NCI-H510A treated with DMSO at 0.1 percent for 48 hours (cell line): ENCODE data around the gene ARPC5.

Experiments used
- DNase-seq: peaks from one replicate; lab custom pipeline; 2025; lab: John Stamatoyannopoulos, UW

ARPC5 gene

DNA sequence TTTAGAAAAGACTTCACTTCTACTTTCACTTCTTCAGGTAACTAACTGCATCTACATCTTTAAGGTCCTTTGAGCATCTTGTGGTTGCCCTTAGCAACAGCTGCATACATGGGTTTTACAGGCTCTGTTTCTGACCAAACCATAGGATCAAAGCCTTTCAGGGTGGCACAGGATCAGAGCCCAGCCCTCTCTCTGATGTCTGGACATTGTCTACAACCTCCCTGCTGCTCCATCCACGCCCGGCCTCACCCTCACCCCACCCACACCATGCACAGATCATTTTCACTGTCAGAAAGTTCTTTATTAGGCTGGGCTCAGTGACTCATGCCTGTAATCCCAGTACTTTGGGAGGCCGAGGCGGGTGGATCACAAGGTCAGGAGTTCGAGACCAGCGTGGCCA, 50.5 kb downstream of the ARPC5 start:
- DNase-seq, result no peak

DNA sequence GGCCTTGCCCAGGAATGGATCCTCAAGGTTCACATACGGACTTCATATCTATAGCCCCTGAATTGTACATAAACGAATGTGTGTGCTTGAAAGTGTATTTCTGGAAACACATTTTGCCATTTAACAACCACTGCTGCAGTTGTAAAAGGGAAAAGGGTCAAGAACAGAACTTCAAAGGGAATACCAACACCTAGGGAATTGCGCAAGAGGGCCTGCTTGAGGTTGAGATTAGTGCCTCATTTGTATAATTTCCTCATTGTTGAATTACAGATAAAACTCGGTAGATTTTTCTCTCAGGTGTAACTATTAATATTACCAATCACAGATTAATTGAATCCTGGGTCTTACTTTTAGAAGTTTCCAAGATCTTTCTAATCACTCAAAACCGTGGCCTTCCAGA, 51.4 kb downstream of the ARPC5 start:
- no peak for DNase-seq

DNA sequence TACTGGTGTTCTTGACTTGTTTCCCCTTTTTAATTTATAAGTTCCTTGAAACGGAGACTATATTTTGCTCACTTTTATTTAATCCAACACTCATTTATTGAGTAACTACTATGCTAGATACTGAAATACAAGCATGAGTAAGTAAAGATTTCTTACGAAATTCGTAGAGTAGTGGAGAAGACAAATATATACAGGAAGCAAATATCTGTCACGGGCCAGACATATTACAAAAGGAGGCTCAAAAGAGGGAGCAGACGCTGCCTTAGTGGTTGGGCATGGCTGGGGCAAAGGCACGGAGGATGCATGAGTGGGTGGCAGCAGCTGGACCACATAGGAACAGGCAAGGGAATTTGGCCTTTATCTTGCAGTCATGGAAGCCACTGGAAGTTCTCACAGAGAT, 52.1 kb downstream of the ARPC5 start:
- no peak for DNase-seq

DNA sequence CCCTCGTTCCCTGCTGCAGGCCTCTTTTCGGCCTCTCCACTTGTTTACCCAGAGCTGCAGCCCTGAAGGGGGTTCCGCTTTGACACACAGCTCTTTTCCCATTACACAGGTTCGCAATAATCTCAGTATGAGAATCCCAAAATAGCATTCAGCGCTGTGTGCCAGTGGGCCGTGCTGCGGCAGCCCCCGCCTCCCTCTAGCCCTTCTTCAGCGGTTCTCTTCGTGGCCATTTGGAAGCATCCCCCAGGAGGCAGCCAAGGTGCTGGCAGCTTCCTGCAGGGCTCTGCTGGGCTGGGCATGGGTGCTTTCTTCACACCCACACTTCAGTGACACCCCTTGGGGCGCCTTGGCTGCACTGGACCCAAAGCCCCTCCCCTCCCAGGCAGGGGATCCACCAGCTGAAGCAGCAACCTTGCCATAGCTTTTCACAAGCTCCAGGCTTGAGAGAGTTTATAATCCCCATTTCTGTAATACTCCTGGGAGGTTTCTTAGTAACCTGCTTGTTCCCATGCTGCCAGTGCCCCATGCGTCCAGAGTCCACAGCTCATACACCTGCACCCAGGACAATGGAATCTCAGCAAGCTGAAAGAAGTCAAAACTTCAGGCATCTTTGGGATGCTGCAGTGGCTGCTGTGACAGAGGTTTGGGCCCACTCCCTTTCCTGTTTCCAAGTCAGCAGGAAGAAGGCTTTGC, 53.4 kb downstream of the ARPC5 start:
- DNase-seq, result no peak

DNA sequence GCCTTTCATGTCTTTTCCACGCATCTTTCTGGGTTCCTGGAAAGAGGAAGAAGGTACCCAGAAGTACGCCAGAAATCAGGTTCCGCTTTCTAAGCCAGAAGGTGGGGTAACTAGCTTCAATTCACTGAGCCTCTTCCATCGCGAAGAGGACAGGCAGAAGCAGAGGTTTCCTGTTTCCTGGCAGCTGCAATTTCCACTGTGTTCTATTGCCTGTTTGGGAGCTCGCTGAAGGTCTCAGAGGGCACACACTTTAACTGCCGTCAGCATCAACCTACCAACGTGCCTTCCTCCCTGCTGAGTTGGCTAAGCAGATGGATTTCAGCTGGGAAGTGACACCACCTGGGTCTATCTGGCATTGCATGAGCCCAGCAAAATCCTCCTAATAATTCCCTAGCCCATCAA, 55.3 kb downstream of the ARPC5 start:
- peak; percentile 40 for DNase-seq

DNA sequence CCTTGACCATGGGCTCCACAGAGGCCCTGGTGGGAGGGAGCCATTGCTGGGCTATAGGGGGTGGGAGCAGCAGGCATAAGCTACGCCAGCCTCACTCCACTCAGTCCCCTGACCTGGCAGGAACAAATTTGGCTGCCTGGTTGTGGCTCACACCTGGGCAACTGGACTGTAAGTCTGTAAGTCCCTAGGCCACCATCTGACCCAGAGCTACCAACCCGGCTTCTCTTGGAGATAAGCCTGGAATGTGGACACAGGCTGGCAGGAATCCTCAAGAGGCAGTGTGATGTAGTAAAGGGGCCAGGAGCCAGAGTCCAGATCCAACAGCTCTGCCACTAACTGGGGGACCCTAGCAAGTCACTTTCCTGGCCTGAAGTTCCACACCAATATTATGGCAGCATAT, 56.7 kb downstream of the ARPC5 start:
- DNase-seq, result no peak

DNA sequence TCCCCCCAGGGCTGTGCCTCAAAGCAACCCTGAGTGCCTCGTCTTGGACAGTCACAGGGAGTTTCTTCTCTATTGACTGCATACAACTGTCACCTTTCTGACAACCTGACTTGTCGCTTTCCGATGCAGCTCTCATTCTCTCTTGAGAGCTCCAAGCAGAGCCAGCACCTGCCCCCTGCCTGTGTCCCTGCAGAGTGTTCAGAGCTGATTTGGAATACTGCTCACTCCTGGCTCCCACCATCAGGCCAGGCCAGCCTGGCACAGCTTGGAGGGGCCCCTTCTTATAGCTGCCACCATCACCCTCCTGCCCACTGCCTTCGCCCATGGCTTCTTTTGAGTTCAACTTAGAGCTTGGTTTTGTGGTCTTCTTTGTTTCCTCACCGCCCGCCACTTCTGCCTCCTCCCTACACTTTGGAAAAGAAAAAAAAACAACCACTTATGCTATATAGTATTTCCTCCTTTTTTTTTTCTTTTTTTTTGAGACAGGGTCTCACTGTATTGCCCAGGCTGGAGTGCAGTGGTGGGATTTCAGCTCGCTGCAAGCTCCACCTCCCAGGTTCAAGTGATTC, 57.6 kb downstream of the ARPC5 start:
- no peak for DNase-seq

DNA sequence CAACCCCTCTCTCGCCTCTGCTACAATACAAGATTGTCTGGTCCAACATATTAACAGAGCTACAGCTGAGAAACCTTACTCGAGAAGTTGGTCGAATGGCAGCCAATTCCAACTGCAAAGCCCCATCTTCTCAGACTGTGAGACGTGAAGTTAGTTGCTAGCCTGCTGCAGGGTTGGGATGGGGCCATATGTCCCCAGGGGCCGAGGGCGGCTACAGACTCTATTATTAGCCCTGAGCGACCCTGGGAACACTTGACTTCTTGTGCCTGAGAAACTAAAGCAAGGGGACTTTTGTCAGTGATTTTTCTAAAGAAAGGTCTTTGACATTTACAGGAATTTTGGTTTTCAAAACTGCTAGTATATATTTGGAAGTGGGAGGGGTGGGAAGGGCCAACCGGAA, 59.0 kb downstream of the ARPC5 start:
- no peak for DNase-seq

DNA sequence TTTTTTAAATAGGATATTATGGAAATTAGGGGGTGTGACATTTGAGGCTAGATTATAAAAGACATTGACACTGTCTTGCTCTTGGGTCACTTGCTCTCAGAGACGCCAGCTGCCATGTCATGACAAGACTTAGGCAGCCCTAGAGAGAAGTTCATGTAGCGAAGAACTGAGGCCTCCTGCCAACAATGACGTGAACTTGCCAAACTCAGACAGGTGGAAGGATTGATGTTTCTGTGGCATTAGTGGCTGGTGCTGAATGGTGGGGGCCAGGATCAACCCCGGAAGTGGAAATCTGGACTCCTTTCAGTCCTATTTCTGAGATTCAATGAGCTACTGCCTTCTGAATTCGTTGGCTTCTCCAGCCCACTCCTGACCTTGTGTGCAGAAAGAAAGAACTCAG, 60.0 kb downstream of the ARPC5 start:
- no peak for DNase-seq

DNA sequence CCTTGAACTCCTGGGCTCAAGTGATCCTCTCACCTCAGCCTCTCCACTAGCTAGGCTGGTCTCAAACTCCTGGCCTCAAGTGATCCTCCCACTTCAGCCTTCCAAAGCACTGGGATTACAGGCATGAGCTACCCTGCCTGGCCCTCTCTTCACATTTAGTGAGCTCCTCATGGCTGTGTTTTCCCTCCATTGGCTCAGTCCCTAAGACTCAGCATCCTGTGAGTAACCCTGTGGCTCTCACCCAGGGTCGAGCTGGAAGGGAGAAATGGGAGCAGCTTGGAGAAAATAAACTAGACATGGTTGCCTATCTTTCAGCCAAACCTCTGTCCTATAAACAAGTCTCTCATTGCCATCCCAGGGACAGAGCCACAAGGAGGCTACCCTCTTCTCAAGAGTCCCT, 62.9 kb downstream of the ARPC5 start:
- DNase-seq, result no peak

DNA sequence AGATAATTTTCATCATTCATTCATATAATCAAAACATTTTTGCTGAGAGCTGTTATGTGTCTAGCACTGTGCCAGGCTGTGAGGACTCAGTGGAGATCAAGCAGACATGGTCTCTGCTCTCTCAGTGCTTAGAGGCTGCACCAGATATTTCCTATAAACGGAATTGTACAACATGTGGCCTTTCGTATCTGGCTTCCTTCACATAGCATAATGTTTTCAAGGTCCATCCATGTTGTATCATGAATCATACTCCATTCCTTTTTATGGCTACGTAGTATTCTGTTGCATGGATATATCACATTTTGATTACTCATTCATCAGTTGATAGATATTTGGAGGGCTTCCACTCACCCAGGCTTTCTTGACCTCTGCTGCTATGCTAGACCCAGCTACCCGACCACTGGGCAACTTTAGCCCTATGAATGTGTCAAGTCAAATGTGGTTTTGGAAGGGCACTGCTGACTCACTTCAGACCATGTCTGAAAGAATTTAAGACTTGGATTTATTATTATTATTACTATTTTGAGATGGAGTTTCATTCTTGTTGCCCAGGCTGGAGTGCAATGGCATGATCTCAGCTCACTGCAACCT, 63.8 kb downstream of the ARPC5 start:
- no peak for DNase-seq
